BE2C (cell line): Measurements from ENCODE around the gene POC1B.

Experiments used
- DNase-seq: peaks from one replicate; pipeline ENCODE4 v3.0.0-alpha.2; 2020
- H3K27me3 ChIP-seq: fragments of 250-450 bp; sonication (Bioruptor Pico); 2 replicates; pipeline ENCODE4 v1.5.1; 2020; ENCODE audit warnings: mild to moderate bottlenecking
- H3K36me3 ChIP-seq: fragments of 250-450 bp; sonication (Bioruptor Pico); 2 replicates; pipeline ENCODE4 v1.5.1; 2020; ENCODE audit warnings: mild to moderate bottlenecking
- H3K4me1 ChIP-seq: fragments of 250-450 bp; sonication (Bioruptor Pico); 2 replicates; pipeline ENCODE4 v1.5.1; 2020
- H3K4me3 ChIP-seq: 2 replicates; pipeline ENCODE4 v1.5.1; 2011; ENCODE audit warnings: low read depth, low read length
- H3K9me3 ChIP-seq: fragments of 250-450 bp; sonication (Bioruptor Pico); 2 replicates; pipeline ENCODE4 v1.5.1; 2020
- TF ChIP-seq, protein P1 (sequence below): IDR thresholded peaks from 2 replicates; pipeline ENCODE4 v1.5.1; 2012; ENCODE audit warnings: mild to moderate bottlenecking, low read depth, low read length

Gene POC1B

DNA sequence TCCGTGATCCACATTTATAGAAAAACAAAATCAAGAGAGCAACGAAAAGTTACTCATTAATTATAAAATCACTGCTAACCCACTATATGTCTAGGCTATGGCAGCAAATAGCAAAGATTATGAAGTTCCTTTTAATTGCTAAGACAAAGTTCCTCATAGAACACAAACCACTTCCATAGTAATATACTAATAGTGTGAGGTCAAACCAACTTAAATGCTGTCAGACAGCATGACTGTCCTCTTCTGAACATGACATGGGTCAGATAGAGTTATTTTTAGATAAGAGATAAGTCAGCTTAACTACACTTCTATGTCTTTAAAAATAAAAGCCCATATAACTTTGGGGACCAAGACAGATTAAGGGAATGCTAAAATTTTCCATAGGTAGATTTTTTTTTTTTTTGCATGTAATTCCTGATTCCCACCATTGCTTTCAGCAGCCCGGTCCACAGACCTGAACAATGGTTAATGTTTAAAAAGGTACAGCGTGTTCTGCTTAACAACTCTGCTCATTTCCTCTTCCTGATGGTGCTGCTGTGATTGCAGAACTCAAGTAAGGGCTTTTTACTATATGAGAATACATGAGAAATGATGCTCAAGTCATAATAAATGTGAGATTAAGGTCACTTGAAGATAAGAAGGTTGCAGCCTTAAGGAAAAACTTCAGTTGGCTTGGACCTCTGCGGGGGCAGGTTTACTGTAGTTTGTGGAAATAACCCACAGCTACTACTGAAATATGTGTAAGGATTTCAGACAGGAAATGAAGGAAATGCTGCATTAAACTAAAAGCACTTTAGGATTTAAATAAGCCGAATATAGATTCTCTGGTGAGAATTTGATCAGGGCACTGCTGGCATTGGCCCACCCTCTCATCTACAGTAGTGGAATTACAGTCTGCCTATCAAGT lies 135.8 kb downstream of the POC1B start:
- TF ChIP-seq, protein P1, sequence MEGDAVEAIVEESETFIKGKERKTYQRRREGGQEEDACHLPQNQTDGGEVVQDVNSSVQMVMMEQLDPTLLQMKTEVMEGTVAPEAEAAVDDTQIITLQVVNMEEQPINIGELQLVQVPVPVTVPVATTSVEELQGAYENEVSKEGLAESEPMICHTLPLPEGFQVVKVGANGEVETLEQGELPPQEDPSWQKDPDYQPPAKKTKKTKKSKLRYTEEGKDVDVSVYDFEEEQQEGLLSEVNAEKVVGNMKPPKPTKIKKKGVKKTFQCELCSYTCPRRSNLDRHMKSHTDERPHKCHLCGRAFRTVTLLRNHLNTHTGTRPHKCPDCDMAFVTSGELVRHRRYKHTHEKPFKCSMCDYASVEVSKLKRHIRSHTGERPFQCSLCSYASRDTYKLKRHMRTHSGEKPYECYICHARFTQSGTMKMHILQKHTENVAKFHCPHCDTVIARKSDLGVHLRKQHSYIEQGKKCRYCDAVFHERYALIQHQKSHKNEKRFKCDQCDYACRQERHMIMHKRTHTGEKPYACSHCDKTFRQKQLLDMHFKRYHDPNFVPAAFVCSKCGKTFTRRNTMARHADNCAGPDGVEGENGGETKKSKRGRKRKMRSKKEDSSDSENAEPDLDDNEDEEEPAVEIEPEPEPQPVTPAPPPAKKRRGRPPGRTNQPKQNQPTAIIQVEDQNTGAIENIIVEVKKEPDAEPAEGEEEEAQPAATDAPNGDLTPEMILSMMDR = no peak
- no peaks in the 10 kb centered on the region for H3K27me3 ChIP-seq
- no peak overlapping the region for H3K4me3 ChIP-seq
- H3K9me3 ChIP-seq = no peaks in the 10 kb centered on the region
- DNase-seq = no peak
- peaks cover 8% of the 10 kb centered on the region for H3K4me1 ChIP-seq
- H3K36me3 ChIP-seq = no peaks in the 10 kb centered on the region

DNA sequence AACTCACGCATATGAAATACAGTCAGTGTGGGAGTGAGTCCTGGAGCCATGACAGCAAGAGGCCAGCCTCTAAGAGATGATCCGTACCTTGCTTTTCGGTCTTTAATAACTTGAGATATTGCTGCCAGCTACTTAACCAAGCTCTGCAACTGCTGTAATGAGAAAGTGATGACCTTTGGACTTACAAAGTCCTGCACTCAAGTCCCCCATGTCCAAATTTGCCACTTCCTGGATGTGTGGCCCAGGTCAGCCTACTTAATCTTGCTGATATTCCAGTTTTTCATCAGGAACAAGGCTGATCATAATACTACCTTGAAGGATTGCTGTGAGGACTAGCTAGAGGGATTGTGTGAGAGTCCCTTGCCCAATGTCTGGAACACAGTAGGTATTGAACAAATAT lies 139.7 kb downstream of the POC1B start:
- TF ChIP-seq, protein P1 = no peak
- no peak overlapping the region for H3K4me3 ChIP-seq
- no peak for DNase-seq
- no peaks in the 10 kb centered on the region for H3K36me3 ChIP-seq
- peaks cover 17% of the 10 kb centered on the region for H3K4me1 ChIP-seq
- H3K9me3 ChIP-seq = no peaks in the 10 kb centered on the region
- H3K27me3 ChIP-seq = no peaks in the 10 kb centered on the region

DNA sequence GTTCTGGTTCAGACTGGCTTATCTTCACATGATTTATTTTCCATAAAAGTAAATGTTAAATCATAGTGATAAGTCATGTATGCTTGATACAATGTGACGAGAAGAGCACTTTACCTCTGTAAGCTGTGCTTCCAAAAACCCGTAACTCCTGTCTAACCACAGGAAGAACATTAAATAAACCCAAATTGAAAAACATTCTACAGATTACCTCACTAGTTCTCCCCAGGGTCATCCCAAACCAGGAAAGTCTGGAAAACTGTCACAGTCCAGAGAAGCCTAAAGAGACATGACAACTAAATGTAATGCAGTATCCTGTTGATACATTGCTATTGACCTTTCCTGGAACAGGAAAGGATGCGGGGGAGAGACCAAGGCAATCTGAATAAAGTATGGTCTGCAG lies 141.0 kb downstream of the POC1B start:
- Histone ChIP-seq H3K36me3 (no peaks in the 10 kb centered on the region), H3K9me3 (no peaks in the 10 kb centered on the region), H3K27me3 (no peaks in the 10 kb centered on the region), H3K4me3 (no peak overlapping the region), H3K4me1 (peaks cover 9% of the 10 kb centered on the region)
- no peak for DNase-seq
- TF ChIP-seq, protein P1 = no peak

DNA sequence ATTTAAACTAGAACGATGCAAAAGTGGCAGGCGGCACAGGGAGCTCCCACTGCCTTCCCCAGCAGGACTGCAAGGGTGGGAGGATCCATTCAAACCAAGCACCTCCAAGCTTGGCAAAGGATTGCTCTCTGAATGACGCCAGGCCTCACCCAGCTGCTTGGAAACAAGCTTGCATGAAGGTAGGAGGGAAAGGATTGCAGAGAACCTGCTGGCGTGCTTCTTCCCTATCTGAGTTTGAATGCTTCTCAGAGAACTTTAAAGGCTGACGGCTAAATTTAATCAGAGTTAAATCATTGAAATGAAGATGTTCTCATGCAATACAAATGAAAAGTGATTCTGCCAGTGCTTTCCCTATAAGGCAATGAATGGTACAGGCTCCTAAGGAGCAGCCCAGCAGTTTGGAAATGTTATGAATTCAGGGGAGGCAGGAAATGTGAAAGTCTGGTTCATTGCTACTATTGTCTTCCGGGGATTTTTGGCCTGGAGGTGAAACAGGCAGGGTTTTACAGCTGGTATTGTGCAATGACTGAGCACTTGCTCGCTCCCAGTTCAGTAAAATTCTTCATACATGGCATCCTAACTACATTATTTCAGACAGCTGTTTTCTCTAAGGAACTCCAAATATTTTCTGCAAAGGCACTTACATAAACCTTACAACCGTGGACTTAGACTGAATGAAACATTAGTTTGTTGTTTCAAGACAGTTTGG lies 141.6 kb downstream of the POC1B start:
- DNase-seq = peak; percentile 8
- H3K36me3 ChIP-seq = no peaks in the 10 kb centered on the region
- TF ChIP-seq, protein P1 = no peak
- H3K27me3 ChIP-seq = no peaks in the 10 kb centered on the region
- no peaks in the 10 kb centered on the region for H3K9me3 ChIP-seq
- H3K4me1 ChIP-seq = peaks cover 9% of the 10 kb centered on the region
- H3K4me3 ChIP-seq = no peak overlapping the region

DNA sequence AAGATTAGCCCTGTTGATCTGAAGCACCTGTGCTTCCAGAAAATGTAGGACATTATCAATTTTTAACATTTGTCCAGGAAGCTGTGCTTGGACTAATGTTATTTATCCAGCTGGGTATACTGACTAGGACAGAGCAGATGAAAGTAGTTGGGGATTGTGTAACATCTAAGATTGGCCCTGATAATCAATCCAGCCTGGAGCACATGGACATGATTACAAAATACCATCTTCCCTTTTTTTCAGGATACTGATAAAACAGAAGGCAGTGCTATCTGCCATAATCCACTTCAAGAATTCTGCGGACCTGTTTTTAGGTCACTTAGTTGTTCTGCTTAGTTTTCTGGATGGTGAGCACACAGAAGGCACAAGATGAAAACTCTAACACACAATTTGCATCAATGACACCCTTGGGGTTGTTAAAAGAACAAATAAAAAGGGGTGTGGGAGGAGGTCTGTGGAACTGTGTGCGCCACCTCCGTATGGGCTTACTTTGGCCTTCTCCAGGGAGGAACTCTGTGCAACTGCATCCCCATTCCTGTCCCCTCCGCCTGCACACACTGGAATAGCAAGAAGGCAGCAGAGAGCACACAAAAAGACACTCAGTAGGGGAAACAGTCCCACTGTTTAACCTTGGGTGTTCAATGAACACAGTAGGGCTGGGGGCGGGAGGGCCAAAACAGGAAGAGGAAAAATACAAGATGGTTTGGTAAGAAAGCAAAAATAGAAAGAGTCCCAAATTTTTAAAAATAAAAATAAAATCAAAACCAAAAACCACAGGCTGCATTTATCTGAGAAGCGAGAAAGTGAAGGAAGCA lies 142.4 kb downstream of the POC1B start:
- no peaks in the 10 kb centered on the region for H3K36me3 ChIP-seq
- TF ChIP-seq, protein P1 = no peak
- peaks cover 9% of the 10 kb centered on the region for H3K4me1 ChIP-seq
- no peak for DNase-seq
- no peaks in the 10 kb centered on the region for H3K9me3 ChIP-seq
- H3K27me3 ChIP-seq = no peaks in the 10 kb centered on the region
- H3K4me3 ChIP-seq = no peak overlapping the region
